Vagina (tissue), 2 donors: ENCODE data around the gene FSD1L.

ENCODE experiments used
- CTCF ChIP-seq, 3 experiments: fragments of 450-650 bp in 2 of 3; fragments of 200-600 bp in 1 of 3; sonication (generic) in 1 of 3; IDR thresholded peaks; one replicate each; pipeline ENCODE4 v1.5.1; 2017 to 2019; ENCODE audit warnings: antibody characterized with exemption in 3 of 3, mild to moderate bottlenecking in 2 of 3, moderate library complexity in 2 of 3
- POLR2A ChIP-seq, 2 donors: fragments of 450-650 bp; IDR thresholded peaks; one replicate each; pipeline ENCODE4 v1.6.1; 2017; ENCODE audit warnings: antibody characterized with exemption in 2 of 2, mild to moderate bottlenecking in 2 of 2, moderate library complexity in 2 of 2

GRCh38 chr9:105447814-105448812 is at the start of gene FSD1L:
- no peak for TF ChIP-seq POLR2A (IDR thresholded peaks at IDR 0.05)
- peak in 1 of 3 experiments; percentile 12 for TF ChIP-seq CTCF (IDR thresholded peaks at IDR 0.05)
